Neural progenitor cell (in vitro differentiated cells): Measurements from ENCODE around the gene SORBS2. TPM values are rescaled to one million over a fixed set of nuclear protein-coding genes. Genes with fewer than 3 reads are reported as not detected.

ENCODE experiments used
- DNase-seq: peaks from one replicate; pipeline ENCODE4 v3.0.0-alpha.2; 2016; ENCODE audit warnings: low spot score
- H2AFZ ChIP-seq: fragments of 200-600 bp; sonication (generic); replicated peaks from 2 replicates; pipeline ENCODE4 v1.6.1; 2016; ENCODE audit warnings: antibody characterized with exemption
- H3F3A ChIP-seq: fragments of 200-600 bp; sonication (generic); 2 replicates; pipeline ENCODE4 v1.6.1; 2016; ENCODE audit warnings: antibody characterized with exemption, low read depth
- H3K27ac ChIP-seq: fragments of 200-600 bp; sonication (generic); 2 replicates; pipeline ENCODE4 v1.5.1; 2016; ENCODE audit warnings: mild to moderate bottlenecking
- H3K27me3 ChIP-seq: fragments of 200-600 bp; sonication (generic); 2 replicates; pipeline ENCODE4 v1.6.1; 2016; ENCODE audit warnings: mild to moderate bottlenecking, moderate library complexity
- H3K36me3 ChIP-seq: fragments of 200-600 bp; sonication (generic); 2 replicates; pipeline ENCODE4 v1.5.1; 2016
- H3K4me1 ChIP-seq: fragments of 200-600 bp; sonication (generic); 2 replicates; pipeline ENCODE4 v1.6.1; 2016; ENCODE audit warnings: mixed run types
- H3K4me2 ChIP-seq: fragments of 200-600 bp; sonication (generic); 2 replicates; pipeline ENCODE4 v1.6.1; 2016
- H3K4me3 ChIP-seq: fragments of 200-600 bp; sonication (generic); 2 replicates; pipeline ENCODE4 v1.5.1; 2016
- H3K79me2 ChIP-seq: fragments of 200-600 bp; sonication (generic); 2 replicates; pipeline ENCODE4 v1.6.1; 2016; ENCODE audit warnings: low read depth
- H3K9ac ChIP-seq: fragments of 200-600 bp; sonication (generic); 2 replicates; pipeline ENCODE4 v1.6.1; 2016
- H3K9me3 ChIP-seq: fragments of 200-600 bp; sonication (generic); 2 replicates; pipeline ENCODE4 v1.5.1; 2016; ENCODE audit warnings: low read depth
- H4K20me1 ChIP-seq: fragments of 200-600 bp; sonication (generic); 2 replicates; pipeline ENCODE4 v1.6.1; 2016; ENCODE audit warnings: low read depth
- H3K27ac Mint-ChIP-seq: 3 replicates; pipeline ENCODE4 v1.8.0; 2021; ENCODE audit warnings: mixed read lengths
- H3K27me3 Mint-ChIP-seq: 2 replicates; pipeline ENCODE4 v1.8.0; 2022; ENCODE audit warnings: low read depth, mild to moderate bottlenecking, inconsistent platforms, moderate library complexity, mixed read lengths; ENCODE audit not compliant: insufficient read depth
- H3K36me3 Mint-ChIP-seq: 3 replicates; pipeline ENCODE4 v1.8.0; 2021; ENCODE audit warnings: mixed read lengths
- H3K4me1 Mint-ChIP-seq: 3 replicates; pipeline ENCODE4 v1.8.0; 2021; ENCODE audit warnings: mixed read lengths
- H3K4me3 Mint-ChIP-seq: 3 replicates; pipeline ENCODE4 v1.8.0; 2021; ENCODE audit warnings: mild to moderate bottlenecking, moderate library complexity, mixed read lengths
- H3K9me3 Mint-ChIP-seq: 3 replicates; pipeline ENCODE4 v1.8.0; 2020; ENCODE audit warnings: mixed read lengths
- EZH2 ChIP-seq: fragments of 200-600 bp; sonication (generic); IDR thresholded peaks from 2 replicates; pipeline ENCODE4 v1.6.1; 2017; ENCODE audit warnings: antibody characterized with exemption, mild to moderate bottlenecking, moderate library complexity
- EZH2phosphoT487 ChIP-seq: fragments of 200-600 bp; sonication (generic); IDR thresholded peaks from 2 replicates; pipeline ENCODE4 v1.6.1; 2017; ENCODE audit warnings: antibody characterized with exemption
- total RNA-seq: library from RNA; depleted of rRNA; stranded (reverse); fragments of >200 nt; gene quantifications from 2 replicates; pipeline ENCODE4 v1.2.3, GENCODE V29; 2015; ENCODE audit warnings: low replicate concordance
- TF ChIP-seq, protein P1 (sequence below): fragments of 200-600 bp; sonication (generic); IDR thresholded peaks from 2 replicates; pipeline ENCODE4 v1.5.1; 2017; ENCODE audit warnings: antibody characterized with exemption, mild to moderate bottlenecking

The SORBS2 gene
- total RNA-seq, 1 donor from 2014 or later: 15.7 TPM

- Histone ChIP-seq H3K27ac (no peak overlapping the region), H4K20me1 (no peaks in the 10 kb centered on the region), H3K4me1 (no peaks in the 10 kb centered on the region), H3K36me3 (no peaks in the 10 kb centered on the region), H2AFZ (no peak overlapping the region), H3K79me2 (no peaks in the 10 kb centered on the region), H3K4me2 (no peak overlapping the region), H3K9me3 (no peaks in the 10 kb centered on the region), H3F3A (no peaks in the 10 kb centered on the region), H3K4me3 (no peak overlapping the region), H3K9ac (no peak overlapping the region), H3K27me3 (peaks cover 5% of the 10 kb centered on the region)
- TF ChIP-seq, protein P1, sequence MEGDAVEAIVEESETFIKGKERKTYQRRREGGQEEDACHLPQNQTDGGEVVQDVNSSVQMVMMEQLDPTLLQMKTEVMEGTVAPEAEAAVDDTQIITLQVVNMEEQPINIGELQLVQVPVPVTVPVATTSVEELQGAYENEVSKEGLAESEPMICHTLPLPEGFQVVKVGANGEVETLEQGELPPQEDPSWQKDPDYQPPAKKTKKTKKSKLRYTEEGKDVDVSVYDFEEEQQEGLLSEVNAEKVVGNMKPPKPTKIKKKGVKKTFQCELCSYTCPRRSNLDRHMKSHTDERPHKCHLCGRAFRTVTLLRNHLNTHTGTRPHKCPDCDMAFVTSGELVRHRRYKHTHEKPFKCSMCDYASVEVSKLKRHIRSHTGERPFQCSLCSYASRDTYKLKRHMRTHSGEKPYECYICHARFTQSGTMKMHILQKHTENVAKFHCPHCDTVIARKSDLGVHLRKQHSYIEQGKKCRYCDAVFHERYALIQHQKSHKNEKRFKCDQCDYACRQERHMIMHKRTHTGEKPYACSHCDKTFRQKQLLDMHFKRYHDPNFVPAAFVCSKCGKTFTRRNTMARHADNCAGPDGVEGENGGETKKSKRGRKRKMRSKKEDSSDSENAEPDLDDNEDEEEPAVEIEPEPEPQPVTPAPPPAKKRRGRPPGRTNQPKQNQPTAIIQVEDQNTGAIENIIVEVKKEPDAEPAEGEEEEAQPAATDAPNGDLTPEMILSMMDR: no peak
- TF ChIP-seq EZH2 (no peak), EZH2phosphoT487 (no peak)
- no peaks in the 10 kb centered on the region for H3K9me3 Mint-ChIP-seq
- DNase-seq: no peak
- H3K4me3 Mint-ChIP-seq: no peak overlapping the region
- H3K27me3 Mint-ChIP-seq: no peaks in the 10 kb centered on the region
- H3K36me3 Mint-ChIP-seq: no peaks in the 10 kb centered on the region
- peaks cover 7% of the 10 kb centered on the region for H3K4me1 Mint-ChIP-seq
- H3K27ac Mint-ChIP-seq: no peak overlapping the region
Observed at GRCh38 chr4:185592845-185593488, 219.0 kb downstream of the SORBS2 start.

GRCh38 chr4:185592438-185592837 is 219.6 kb downstream of the SORBS2 start:
- TF ChIP-seq EZH2phosphoT487: no peak
- TF ChIP-seq, protein P1: no peak
- no peak for TF ChIP-seq EZH2
- Mint-ChIP-seq H3K9me3 (no peaks in the 10 kb centered on the region), H3K4me1 (peaks cover 12% of the 10 kb centered on the region), H3K27me3 (peaks cover 2% of the 10 kb centered on the region), H3K36me3 (no peaks in the 10 kb centered on the region), H3K27ac (no peak overlapping the region), H3K4me3 (no peak overlapping the region)
- no peaks in the 10 kb centered on the region for H3F3A ChIP-seq
- H3K27ac ChIP-seq: no peak overlapping the region
- no peak overlapping the region for H2AFZ ChIP-seq
- H3K27me3 ChIP-seq: peaks cover 11% of the 10 kb centered on the region
- no peaks in the 10 kb centered on the region for H3K36me3 ChIP-seq
- no peaks in the 10 kb centered on the region for H4K20me1 ChIP-seq
- no peaks in the 10 kb centered on the region for H3K79me2 ChIP-seq
- H3K9me3 ChIP-seq: no peaks in the 10 kb centered on the region
- no peak for DNase-seq
- H3K4me1 ChIP-seq: peaks cover 4% of the 10 kb centered on the region
- no peak overlapping the region for H3K9ac ChIP-seq
- no peak overlapping the region for H3K4me2 ChIP-seq
- no peak overlapping the region for H3K4me3 ChIP-seq

DNA sequence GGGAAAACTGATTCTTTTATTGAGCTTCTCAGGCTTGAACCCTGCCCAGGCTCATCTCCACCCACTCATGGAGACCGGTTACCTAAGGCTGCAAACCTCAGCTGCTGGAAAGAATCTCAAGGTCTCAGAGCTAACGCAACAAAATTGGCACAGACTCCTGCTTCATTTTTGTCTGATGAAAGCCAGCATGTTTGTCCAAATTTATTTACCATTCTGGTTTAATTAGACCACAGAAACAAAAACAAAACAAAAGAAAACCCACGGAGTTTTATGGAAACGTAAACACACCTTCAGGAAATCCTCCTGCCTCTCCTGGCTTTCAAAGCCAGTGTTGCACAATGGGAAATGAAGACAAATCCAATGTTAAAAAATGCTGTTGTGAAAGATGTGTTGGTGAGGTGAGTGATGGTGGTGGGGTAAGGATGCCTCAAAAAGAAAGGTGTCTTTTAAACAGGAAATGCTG is 220.3 kb downstream of the SORBS2 start:
- no peak overlapping the region for H3K4me2 ChIP-seq

More for the DNA sequence above, 220.3 kb downstream of the SORBS2 start:
- H3K79me2 ChIP-seq: no peaks in the 10 kb centered on the region
- no peaks in the 10 kb centered on the region for H3F3A ChIP-seq
- Mint-ChIP-seq H3K27me3 (peaks cover 2% of the 10 kb centered on the region), H3K36me3 (peaks cover 4% of the 10 kb centered on the region), H3K9me3 (no peaks in the 10 kb centered on the region), H3K4me3 (no peak overlapping the region), H3K27ac (no peak overlapping the region), H3K4me1 (peaks cover 15% of the 10 kb centered on the region)
- H3K4me3 ChIP-seq: no peak overlapping the region
- no peak overlapping the region for H3K9ac ChIP-seq
- no peaks in the 10 kb centered on the region for H3K36me3 ChIP-seq
- H3K4me1 ChIP-seq: peaks cover 4% of the 10 kb centered on the region
- TF ChIP-seq EZH2 (no peak), EZH2phosphoT487 (no peak)
- TF ChIP-seq, protein P1: no peak
- H3K27ac ChIP-seq: no peak overlapping the region
- no peaks in the 10 kb centered on the region for H4K20me1 ChIP-seq
- no peak overlapping the region for H2AFZ ChIP-seq
- H3K9me3 ChIP-seq: no peaks in the 10 kb centered on the region
- no peak for DNase-seq
- peaks cover 18% of the 10 kb centered on the region for H3K27me3 ChIP-seq
